ENCODE results near the gene TTC23. TPM values are rescaled to one million over a fixed set of nuclear protein-coding genes. Genes with fewer than 3 reads are reported as not detected.
A peak's percentile ranks its signal among the peaks of the same experiment; 100 is the strongest.
"Not testable (repeated sequence)": the region's sequence is repeated elsewhere in the genome, so short reads cannot be mapped to it uniquely, and the experiment has no call there.

The TTC23 gene
- total RNA-seq, 1 donor from 2014 or later = 5.3 TPM

GRCh38 chr15:99123713-99124451, 125.5 kb downstream of the TTC23 start:
- peak; percentile 66 to 83 for DNase-seq (ENCODE audit: low spot score in 2 of 2)
- FAIRE-seq = no peak

GRCh38 chr15:99122831-99123712, 126.3 kb downstream of the TTC23 start:
- DNase-seq (ENCODE audit: low spot score in 2 of 2) (no peak), FAIRE-seq (no peak)

- DNase-seq (ENCODE audit: low spot score in 2 of 2) (no peak), FAIRE-seq (no peak)
Observed at GRCh38 chr15:99121691-99122410, 127.5 kb downstream of the TTC23 start.

GRCh38 chr15:99121207-99121606, 128.2 kb downstream of the TTC23 start:
- DNase-seq (ENCODE audit: low spot score in 2 of 2) (no peak), FAIRE-seq (no peak)

- no peak for FAIRE-seq
- DNase-seq (ENCODE audit: low spot score in 2 of 2) = no peak
Observed at GRCh38 chr15:99120050-99120777, 129.2 kb downstream of the TTC23 start.

GRCh38 chr15:99118801-99119546, 130.4 kb downstream of the TTC23 start:
- FAIRE-seq (no peak), DNase-seq (ENCODE audit: low spot score in 2 of 2) (no peak)

GRCh38 chr15:99118258-99118632, 131.1 kb downstream of the TTC23 start:
- no peak for FAIRE-seq

GRCh38 chr15:99117563-99118257, 131.7 kb downstream of the TTC23 start:
- DNase-seq (ENCODE audit: low spot score in 2 of 2) (no peak), FAIRE-seq (no peak)

More at GRCh38 chr15:99118258-99118632, 131.1 kb downstream of the TTC23 start:
- DNase-seq (ENCODE audit: low spot score in 2 of 2) = no peak

GRCh38 chr15:99117111-99117510, 132.3 kb downstream of the TTC23 start:
- FAIRE-seq (no peak), DNase-seq (ENCODE audit: low spot score in 2 of 2) (no peak)

GRCh38 chr15:99115300-99116215, 133.8 kb downstream of the TTC23 start:
- FAIRE-seq = no peak
- DNase-seq (ENCODE audit: low spot score in 2 of 2) = no peak

- DNase-seq (ENCODE audit: low spot score in 2 of 2) (no peak), FAIRE-seq (no peak)
Observed at GRCh38 chr15:99114511-99115299, 134.7 kb downstream of the TTC23 start.

- no peak for FAIRE-seq
Observed at GRCh38 chr15:99113547-99114271, 135.7 kb downstream of the TTC23 start.

GRCh38 chr15:99111641-99112040, 137.7 kb downstream of the TTC23 start:
- not testable (repeated sequence) for DNase-seq (ENCODE audit: low spot score in 2 of 2); FAIRE-seq

More at GRCh38 chr15:99113547-99114271, 135.7 kb downstream of the TTC23 start:
- DNase-seq (ENCODE audit: low spot score in 2 of 2) = no peak

GRCh38 chr15:99110581-99111320, 138.6 kb downstream of the TTC23 start:
- FAIRE-seq (no peak), DNase-seq (ENCODE audit: low spot score in 2 of 2) (no peak)

- DNase-seq (ENCODE audit: low spot score in 2 of 2) = no peak
- no peak for FAIRE-seq
Observed at GRCh38 chr15:99110093-99110492, 139.3 kb downstream of the TTC23 start.
